ENCODE data around the gene ZBTB7C. TPM values are rescaled to one million over a fixed set of nuclear protein-coding genes. Genes with fewer than 3 reads are reported as not detected.

ZBTB7C gene
- total RNA-seq, 1 donor from 2014 or later, result 0.57 TPM

DNA sequence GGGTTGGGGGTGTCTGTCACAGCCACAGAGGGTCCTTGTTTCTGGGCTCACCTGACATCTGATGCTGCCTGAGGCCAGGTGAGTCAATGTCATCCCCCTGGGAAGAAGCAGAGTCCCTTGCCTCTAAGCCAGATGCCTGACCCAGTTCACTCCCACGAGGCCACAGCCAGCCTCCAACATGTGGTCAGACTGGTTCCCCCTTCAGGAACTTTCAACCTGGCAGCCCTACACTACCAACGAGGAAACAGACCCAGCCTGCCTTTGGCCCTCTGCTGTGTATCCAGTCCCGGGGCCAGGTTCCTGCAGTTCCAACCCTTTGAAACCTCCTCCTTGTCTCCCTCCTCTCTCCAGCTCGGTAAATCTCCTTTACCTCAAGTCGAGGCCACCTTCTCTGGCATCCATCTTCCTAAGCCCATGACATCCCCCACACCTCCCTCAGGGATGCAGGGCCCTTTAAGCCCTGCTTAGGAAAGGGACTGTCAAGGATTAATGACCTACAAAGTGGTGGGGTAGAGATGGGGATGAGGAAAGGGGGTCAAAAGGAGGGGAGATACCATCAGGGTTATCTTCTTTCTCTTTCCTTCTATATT is 429.5 kb downstream of the ZBTB7C start:
- Mint-ChIP-seq H3K9me3 (ENCODE audit: low read depth) (no peaks in the 10 kb centered on the region), H3K4me3 (ENCODE audit: low read depth) (no peak overlapping the region), H3K4me1 (ENCODE audit: low read depth) (peaks cover 18% of the 10 kb centered on the region), H3K27ac (no peak overlapping the region), H3K36me3 (ENCODE audit: insufficient read depth) (no peaks in the 10 kb centered on the region), H3K27me3 (no peaks in the 10 kb centered on the region)
- no peak for DNase-seq (ENCODE audit: low spot score, unreplicated experiment)
- TF ChIP-seq, protein P1, sequence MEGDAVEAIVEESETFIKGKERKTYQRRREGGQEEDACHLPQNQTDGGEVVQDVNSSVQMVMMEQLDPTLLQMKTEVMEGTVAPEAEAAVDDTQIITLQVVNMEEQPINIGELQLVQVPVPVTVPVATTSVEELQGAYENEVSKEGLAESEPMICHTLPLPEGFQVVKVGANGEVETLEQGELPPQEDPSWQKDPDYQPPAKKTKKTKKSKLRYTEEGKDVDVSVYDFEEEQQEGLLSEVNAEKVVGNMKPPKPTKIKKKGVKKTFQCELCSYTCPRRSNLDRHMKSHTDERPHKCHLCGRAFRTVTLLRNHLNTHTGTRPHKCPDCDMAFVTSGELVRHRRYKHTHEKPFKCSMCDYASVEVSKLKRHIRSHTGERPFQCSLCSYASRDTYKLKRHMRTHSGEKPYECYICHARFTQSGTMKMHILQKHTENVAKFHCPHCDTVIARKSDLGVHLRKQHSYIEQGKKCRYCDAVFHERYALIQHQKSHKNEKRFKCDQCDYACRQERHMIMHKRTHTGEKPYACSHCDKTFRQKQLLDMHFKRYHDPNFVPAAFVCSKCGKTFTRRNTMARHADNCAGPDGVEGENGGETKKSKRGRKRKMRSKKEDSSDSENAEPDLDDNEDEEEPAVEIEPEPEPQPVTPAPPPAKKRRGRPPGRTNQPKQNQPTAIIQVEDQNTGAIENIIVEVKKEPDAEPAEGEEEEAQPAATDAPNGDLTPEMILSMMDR (IDR thresholded peaks at IDR 0.05; ENCODE audit: unreplicated experiment), result no peak

GRCh38 chr18:47978603-47979002 is 430.6 kb downstream of the ZBTB7C start:
- Mint-ChIP-seq H3K4me3 (ENCODE audit: low read depth) (no peak overlapping the region), H3K36me3 (ENCODE audit: insufficient read depth) (no peaks in the 10 kb centered on the region), H3K27ac (no peak overlapping the region), H3K9me3 (ENCODE audit: low read depth) (no peaks in the 10 kb centered on the region), H3K4me1 (ENCODE audit: low read depth) (peaks cover 18% of the 10 kb centered on the region), H3K27me3 (no peaks in the 10 kb centered on the region)
- TF ChIP-seq, protein P1 (IDR thresholded peaks at IDR 0.05; ENCODE audit: unreplicated experiment), result no peak
- DNase-seq (ENCODE audit: low spot score, unreplicated experiment), result no peak

DNA sequence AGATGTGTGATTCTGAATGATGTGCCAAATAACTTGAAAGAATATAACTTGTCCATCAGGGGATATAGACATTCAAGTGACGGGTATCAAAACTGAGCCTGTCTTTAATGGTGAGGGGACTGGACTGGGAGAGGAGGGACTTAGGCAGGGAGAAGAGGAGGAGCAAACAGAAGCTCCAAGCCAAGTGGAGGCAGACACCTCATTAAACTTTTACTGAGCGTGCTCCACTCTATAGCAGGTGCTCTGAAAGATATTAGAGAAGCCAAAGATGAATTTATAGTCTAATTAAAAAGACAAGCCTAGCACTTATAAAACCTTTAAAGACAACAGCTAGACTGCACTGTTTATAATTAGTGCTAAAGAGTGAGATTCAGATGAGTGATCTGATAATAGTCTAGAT is 431.0 kb downstream of the ZBTB7C start:
- no peak overlapping the region for H3K4me3 Mint-ChIP-seq (ENCODE audit: low read depth)
- H3K36me3 Mint-ChIP-seq (ENCODE audit: insufficient read depth), result no peaks in the 10 kb centered on the region
- TF ChIP-seq, protein P1 (IDR thresholded peaks at IDR 0.05; ENCODE audit: unreplicated experiment), result no peak
- no peak for DNase-seq (ENCODE audit: low spot score, unreplicated experiment)
- no peaks in the 10 kb centered on the region for H3K9me3 Mint-ChIP-seq (ENCODE audit: low read depth)
- peaks cover 18% of the 10 kb centered on the region for H3K4me1 Mint-ChIP-seq (ENCODE audit: low read depth)
- H3K27ac Mint-ChIP-seq, result peak overlapping the region; percentile 23
- peaks cover under 1% of the 10 kb centered on the region for H3K27me3 Mint-ChIP-seq

Other genes starting within 250 kb of the ZBTB7C start
- 26.4 and 33.1 TPM in 2 replicates for gene CTIF, start 129.6 kb upstream of the ZBTB7C start, total RNA-seq

Data from progenitor cell of endocrine pancreas (in vitro differentiated cells).